Measurements from ENCODE around the gene TXNDC11.

DNA sequence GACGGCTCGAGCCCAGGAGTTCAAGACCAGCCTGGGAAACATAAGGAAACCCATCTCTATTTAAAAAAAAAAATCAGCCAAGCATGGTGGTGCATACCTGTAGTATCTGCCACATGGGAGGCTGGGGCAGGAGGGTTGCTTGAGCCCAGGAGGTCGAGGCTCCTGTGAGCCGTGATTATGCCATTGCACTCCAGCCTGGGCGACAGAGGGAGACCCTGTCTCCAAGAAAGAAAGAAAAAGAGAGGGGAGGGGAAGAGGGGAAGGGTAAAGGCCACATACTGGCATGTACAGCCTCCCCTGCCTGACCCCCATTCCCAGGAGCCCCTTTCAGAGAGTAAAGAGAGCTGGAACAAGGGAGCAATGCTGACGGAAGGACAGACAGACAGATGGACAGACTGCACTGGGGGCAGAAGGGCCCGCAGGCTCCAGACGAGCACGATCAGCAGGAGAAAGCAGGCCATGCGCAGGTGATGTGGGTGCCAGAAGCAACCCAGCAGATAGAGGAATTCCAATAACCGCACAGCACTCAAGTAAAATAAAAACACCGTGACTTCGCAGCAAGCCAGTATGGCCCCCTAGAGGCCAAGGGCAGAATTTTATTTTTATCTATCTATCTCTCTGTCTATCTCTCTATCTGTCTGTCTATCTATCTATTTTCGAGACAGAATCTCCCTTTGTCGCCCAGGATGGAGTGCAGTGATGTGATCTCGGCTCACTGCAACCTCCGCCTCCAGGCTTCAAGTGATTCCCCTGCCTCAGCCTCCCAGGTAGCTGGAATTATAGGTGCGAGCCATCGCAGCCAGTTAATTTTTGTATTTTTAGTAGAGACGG is 101.5 kb downstream of the TXNDC11 start:
- TF ChIP-seq EZH2 (IDR thresholded peaks at IDR 0.05; ENCODE audit: insufficient read depth, poor library complexity, severe bottlenecking) (no peak), EZH2phosphoT487 (IDR thresholded peaks at IDR 0.05; ENCODE audit: insufficient read depth, low read depth) (no peak)

Measured in GM23248 (cell line).